GM13976 (cell line): ENCODE measurements around the gene ME3.

Experiments
- DNase-seq: peaks from one replicate; pipeline ENCODE4 v3.0.0; 2012; ENCODE audit warnings: low spot score
- CTCF ChIP-seq: IDR thresholded peaks from 2 replicates; pipeline ENCODE4 v1.5.1; 2012; ENCODE audit warnings: borderline replicate concordance, mild to moderate bottlenecking; ENCODE audit not compliant: insufficient read depth; ENCODE audit errors: extremely low read depth, missing control alignments, control extremely low read depth
- in situ Hi-C: fragments of 300-500 bp; cut with MboI; formaldehyde crosslinking; loops from one replicate; pipeline ENCODE4 v1.12.0; 2022; ENCODE audit warnings: low sequenced_read_pairs, mixed read lengths, inconsistent platforms; ENCODE audit not compliant: unreplicated experiment

The ME3 gene

DNA sequence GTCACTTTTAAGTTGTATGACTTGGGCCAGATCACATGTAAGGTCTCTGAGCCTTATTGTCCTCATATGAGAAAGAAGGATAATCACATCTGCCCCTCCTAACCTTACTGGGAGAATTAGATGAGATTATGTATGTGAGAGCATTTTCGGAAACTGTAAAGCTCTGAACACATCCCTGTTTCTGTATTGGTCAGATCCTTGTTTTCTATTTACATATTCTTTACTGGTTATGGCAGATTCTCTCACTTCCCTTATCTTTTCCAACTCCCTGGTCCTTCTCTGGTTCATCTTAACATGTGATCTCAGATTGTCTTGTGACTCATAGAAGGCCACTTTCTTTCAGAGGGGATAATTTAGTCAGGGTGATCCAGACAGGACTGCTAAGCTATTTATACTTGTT, 255.9 kb downstream of the ME3 start:
- in situ Hi-C loops = no loop called here
- DNase-seq = no peak

GRCh38 chr11:86415026-86415425, 257.4 kb downstream of the ME3 start:
- no peak for TF ChIP-seq CTCF
- in situ Hi-C loops = no loop called here
- DNase-seq = no peak

More for the DNA sequence above, 255.9 kb downstream of the ME3 start:
- TF ChIP-seq CTCF = no peak

- no peak for DNase-seq
- no peak for TF ChIP-seq CTCF
- in situ Hi-C loops = no loop called here
Measured at GRCh38 chr11:86414032-86414431, 258.4 kb downstream of the ME3 start.

- in situ Hi-C loops = no loop called here
- DNase-seq = no peak
- no peak for TF ChIP-seq CTCF
Measured at GRCh38 chr11:86408845-86409244, 263.6 kb downstream of the ME3 start.

DNA sequence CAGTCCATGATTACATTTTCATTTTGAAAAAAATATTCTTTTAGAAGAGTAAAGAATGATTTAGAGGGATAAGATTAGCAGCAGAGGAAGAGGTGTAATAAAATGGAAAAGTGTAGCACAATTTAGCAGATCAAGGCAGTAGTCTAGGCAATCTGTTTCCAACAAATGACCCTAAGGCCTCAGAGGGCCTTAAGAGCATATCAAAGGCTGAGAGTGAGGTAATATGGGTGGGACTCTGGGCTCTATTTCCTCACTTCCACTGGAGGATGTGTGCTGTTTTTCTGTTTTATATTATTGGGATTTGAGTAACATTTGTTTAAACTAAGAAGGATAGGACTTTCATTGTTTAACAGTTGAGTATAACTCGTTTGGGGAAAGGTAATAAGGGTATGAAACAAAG, 269.0 kb downstream of the ME3 start:
- no peak for TF ChIP-seq CTCF
- no peak for DNase-seq
- in situ Hi-C loops = no loop called here

- no peak for TF ChIP-seq CTCF
- in situ Hi-C loops = no loop called here
Measured at GRCh38 chr11:86398106-86398505, 274.3 kb downstream of the ME3 start.

GRCh38 chr11:86397351-86397750, 275.1 kb downstream of the ME3 start:
- no peak for DNase-seq
- TF ChIP-seq CTCF = no peak
- in situ Hi-C loops = no loop called here

More at GRCh38 chr11:86398106-86398505, 274.3 kb downstream of the ME3 start:
- no peak for DNase-seq
